Common myeloid progenitor, CD34-positive (primary cell): ENCODE measurements around the gene ASTN1.
A peak's percentile ranks its signal among the peaks of the same experiment; 100 is the strongest.

Source experiments
- CTCF ChIA-PET: fragments of 350-600 bp; sonication (Branson Sonifier 250); formaldehyde crosslinking; loops from one replicate; lab custom pipeline; 2021; ENCODE audit warnings: antibody characterized with exemption; lab: Charles Lee
- POLR2A ChIA-PET: fragments of 350-600 bp; sonication (Branson Sonifier 250); formaldehyde crosslinking; loops from one replicate; lab custom pipeline; 2021; ENCODE audit warnings: antibody characterized with exemption; lab: Charles Lee
- DNase-seq, 3 donors: peaks; one replicate each; pipeline versions ENCODE4 v3.0.0 to v3.0.0-alpha.2; 2013
- H3K27ac ChIP-seq, 2 experiments: 1 replicate in 1 of 2; 2 replicates in 1 of 2; pipeline ENCODE4 v1.7.0; 2013; ENCODE audit warnings: inconsistent platforms in 2 of 2, low read length in 2 of 2, mild to moderate bottlenecking in 2 of 2, low read depth in 1 of 2, moderate library complexity in 1 of 2; ENCODE audit not compliant: severe bottlenecking in 2 of 2, insufficient read depth in 1 of 2, poor library complexity in 1 of 2
- H3K27me3 ChIP-seq, 5 experiments: replicated peaks in 2 of 5; 1 replicate in 3 of 5; 2 replicates in 2 of 5; pipeline versions ENCODE4 v1.6.1 to v1.7.0; 2013; ENCODE audit warnings: low read length in 4 of 5, mild to moderate bottlenecking in 2 of 5, moderate library complexity in 2 of 5, inconsistent platforms in 1 of 5; ENCODE audit not compliant: insufficient read depth in 5 of 5, control insufficient read depth in 4 of 5
- H3K36me3 ChIP-seq, 4 experiments: 1 replicate in 2 of 4; 2 replicates in 2 of 4; pipeline versions ENCODE4 v1.6.1 to v1.7.0; 2013; ENCODE audit warnings: low read length in 3 of 4, control low read depth in 1 of 4, mild to moderate bottlenecking in 1 of 4; ENCODE audit not compliant: control insufficient read depth in 4 of 4, insufficient read depth in 4 of 4
- H3K4me1 ChIP-seq, 4 experiments: 1 replicate in 3 of 4; 2 replicates in 1 of 4; pipeline versions ENCODE4 v1.6.1 to v1.7.1; 2013; ENCODE audit warnings: low read length in 3 of 4, mild to moderate bottlenecking in 3 of 4, control low read depth in 1 of 4, inconsistent platforms in 1 of 4, moderate library complexity in 1 of 4; ENCODE audit not compliant: control insufficient read depth in 4 of 4, insufficient read depth in 4 of 4; ENCODE audit errors: control extremely low read depth in 1 of 4
- H3K4me3 ChIP-seq, 7 experiments: 1 replicate in 4 of 7; 2 replicates in 3 of 7; pipeline versions ENCODE4 v1.5.1 to v1.7.0; 2013; ENCODE audit warnings: mild to moderate bottlenecking in 7 of 7, low read length in 6 of 7, moderate library complexity in 6 of 7, inconsistent platforms in 2 of 7, low read depth in 2 of 7, control low read depth in 1 of 7; ENCODE audit not compliant: insufficient read depth in 4 of 7, control insufficient read depth in 1 of 7; ENCODE audit errors: extremely low read depth in 1 of 7
- H3K9me3 ChIP-seq, 5 experiments: 1 replicate in 4 of 5; 2 replicates in 1 of 5; pipeline versions ENCODE4 v1.6.1 to v1.7.1; 2013; ENCODE audit warnings: low read length in 4 of 5, mild to moderate bottlenecking in 2 of 5, inconsistent platforms in 1 of 5, low read depth in 1 of 5, moderate library complexity in 1 of 5; ENCODE audit not compliant: control insufficient read depth in 4 of 5, insufficient read depth in 2 of 5; ENCODE audit errors: control extremely low read depth in 1 of 5
- WGBS: methylation state at CpG from one replicate; pipeline ENCODE4 v1.1.5; 2013; ENCODE audit not compliant: insufficient coverage; 5-methylcytosine and 5-hydroxymethylcytosine counted together

ASTN1 gene

GRCh38 chr1:176919386-176920378, 244.8 kb downstream of the ASTN1 start:
- Histone ChIP-seq H3K36me3 (no peaks in the 10 kb centered on the region), H3K4me1 (no peaks in the 10 kb centered on the region), H3K27ac (no peak overlapping the region), H3K4me3 (no peak overlapping the region), H3K9me3 (no peaks in the 10 kb centered on the region), H3K27me3 (peaks cover 0 to 2% (median 0%) of the 10 kb centered on the region in 5 experiments)
- ChIA-PET POLR2A (no interaction called here), CTCF (no interaction called here)
- 100% methylated on average over 3 of the region's 8 CpGs for WGBS
- no peak for DNase-seq

- POLR2A ChIA-PET, result no interaction called here
- CTCF ChIA-PET, result interaction anchor here (0.8 kb wide), 1 partner anchor 11 kb away, joined by 4 read pairs; no protein-coding TSS in a partner anchor
- H3K27me3 ChIP-seq, result peaks cover 0 to 29% (median 12%) of the 10 kb centered on the region in 5 experiments
- H3K36me3 ChIP-seq, result no peaks in the 10 kb centered on the region
- WGBS, result 93% methylated on average over 7 of the region's 7 CpGs
- no peaks in the 10 kb centered on the region for H3K9me3 ChIP-seq
- no peak overlapping the region for H3K4me3 ChIP-seq
- H3K4me1 ChIP-seq, result no peaks in the 10 kb centered on the region
- no peak overlapping the region for H3K27ac ChIP-seq
- DNase-seq, result no peak
These were observed 258.9 kb downstream of the ASTN1 start for GRCh38 chr1:176905648-176906047.

- no peak for DNase-seq
- Histone ChIP-seq H3K4me3 (no peak overlapping the region), H3K27me3 (peaks cover 0 to 35% (median 12%) of the 10 kb centered on the region in 5 experiments), H3K9me3 (no peaks in the 10 kb centered on the region), H3K27ac (no peak overlapping the region), H3K36me3 (no peaks in the 10 kb centered on the region), H3K4me1 (no peaks in the 10 kb centered on the region)
- ChIA-PET CTCF (interaction anchor here (1.1 kb wide), 1 partner anchor 10 kb away, joined by 3 read pairs; no protein-coding TSS in a partner anchor), POLR2A (interaction anchor here (0.7 kb wide), 1 partner anchor 1339 kb away, joined by 3 read pairs; no protein-coding TSS in a partner anchor)
- 33% methylated on average over 19 of the region's 19 CpGs for WGBS
These were observed 260.3 kb downstream of the ASTN1 start for GRCh38 chr1:176904057-176904751.

GRCh38 chr1:176903474-176903873, 261.0 kb downstream of the ASTN1 start:
- ChIA-PET POLR2A (no interaction called here), CTCF (interaction anchor here (1.1 kb wide), 1 partner anchor 9 kb away, joined by 3 read pairs; no protein-coding TSS in a partner anchor)
- Histone ChIP-seq H3K36me3 (no peaks in the 10 kb centered on the region), H3K27ac (no peak overlapping the region), H3K4me3 (no peak overlapping the region), H3K4me1 (no peaks in the 10 kb centered on the region), H3K27me3 (peaks cover 0 to 35% (median 12%) of the 10 kb centered on the region in 5 experiments), H3K9me3 (no peaks in the 10 kb centered on the region)
- 71% methylated on average over 1 of the region's 4 CpGs for WGBS
- DNase-seq, result no peak

- Histone ChIP-seq H3K36me3 (no peaks in the 10 kb centered on the region), H3K27me3 (peaks cover 0 to 32% (median 13%) of the 10 kb centered on the region in 5 experiments), H3K27ac (no peak overlapping the region), H3K4me3 (no peak overlapping the region), H3K4me1 (peaks cover 0 to 5% (median 0%) of the 10 kb centered on the region in 4 experiments), H3K9me3 (no peaks in the 10 kb centered on the region)
- DNase-seq, result no peak
- WGBS, result 85% methylated on average over 2 of the region's 2 CpGs
- POLR2A ChIA-PET, result no interaction called here
- CTCF ChIA-PET, result interaction anchor here (1.5 kb wide), 1 partner anchor 7 kb away, joined by 4 read pairs; no protein-coding TSS in a partner anchor
These were observed 265.2 kb downstream of the ASTN1 start for GRCh38 chr1:176899321-176899720.

- H3K36me3 ChIP-seq, result no peaks in the 10 kb centered on the region
- DNase-seq, result peak; percentile 42 to 71 (median 65)
- WGBS, result 5% methylated on average over 10 of the region's 25 CpGs
- ChIA-PET POLR2A (no interaction called here), CTCF (interaction anchor here (0.6 to 2.3 kb wide), 11 partner anchors 9 to 1050 kb away, joined by 3 to 10 read pairs (median 4); no protein-coding TSS in a partner anchor)
- no peaks in the 10 kb centered on the region for H3K9me3 ChIP-seq
- peaks cover 0 to 5% (median 0%) of the 10 kb centered on the region in 4 experiments for H3K4me1 ChIP-seq
- H3K4me3 ChIP-seq, result no peak overlapping the region
- H3K27me3 ChIP-seq, result peaks cover 0 to 23% (median 4%) of the 10 kb centered on the region in 5 experiments
- H3K27ac ChIP-seq, result no peak overlapping the region
These were observed 266.9 kb downstream of the ASTN1 start for GRCh38 chr1:176897350-176898236.
